ENCODE results near the gene MYO5A.

- no peak for TF ChIP-seq EP300 (IDR thresholded peaks at IDR 0.05)
- no peak for TF ChIP-seq CTCF (IDR thresholded peaks at IDR 0.05)
- TF ChIP-seq POLR2A (IDR thresholded peaks at IDR 0.05) = no peak
Observed at GRCh38 chr15:52259503-52259902, 269.2 kb downstream of the MYO5A start.
